HCT116 (cell line): ENCODE data around the gene ZFYVE27. TPM values are rescaled to one million over a fixed set of nuclear protein-coding genes. Genes with fewer than 3 reads are reported as not detected.

Experiments
- ATAC-seq: fragments of 200-7000 bp; cut with Tn5 transposase; 2 replicates; pipeline ENCODE4 v1.9.1; 2020; ENCODE audit warnings: mild to moderate bottlenecking, moderate library complexity
- BruUV-seq: library from RNA; stranded (reverse); fragments of 400-500 nt; replicated peaks from 2 replicates; lab custom pipeline; 2021; lab: Mats Ljungman, UMichigan
- CTCF ChIA-PET: fragments of 300-600 bp; sonication (Branson Sonifier 250); formaldehyde crosslinking; loops from one replicate; lab custom pipeline; 2021; ENCODE audit warnings: antibody characterized with exemption; lab: Charles Lee
- POLR2A ChIA-PET: fragments of 300-600, 350-600 bp; sonication (Branson Sonifier 250); formaldehyde crosslinking; loops from one replicate; lab custom pipeline; 2021; ENCODE audit warnings: antibody characterized with exemption; lab: Charles Lee
- RAD21 ChIA-PET, 2 experiments: fragments of 300-600 bp; sonication (Branson Sonifier 250); formaldehyde crosslinking; loops; one replicate each; lab custom pipeline; 2023; ENCODE audit warnings: low total read pairs in 2 of 2; ENCODE audit not compliant: uncharacterized antibody in 2 of 2, unreplicated experiment in 2 of 2, low non-redundant PET in 1 of 2; lab: Charles Lee
- DNase-seq: peaks from one replicate; pipeline ENCODE4 v3.0.0-alpha.2; 2010; ENCODE audit warnings: low read depth, low spot score
- H2AFZ ChIP-seq: fragments of 200-600 bp; shearing (Covaris generic), sonication (generic); 2 replicates; pipeline ENCODE4 v1.6.1; 2017; ENCODE audit warnings: low read depth, mixed run types, mixed read lengths, antibody characterized with exemption, low read length; ENCODE audit not compliant: poor library complexity, severe bottlenecking
- H3K27ac ChIP-seq: 2 replicates; pipeline ENCODE4 v1.5.1; 2012; ENCODE audit warnings: low read depth, low read length
- H3K27me3 ChIP-seq: fragments of 200-600 bp; sonication (generic); 2 replicates; pipeline ENCODE4 v1.6.1; 2016; ENCODE audit warnings: mixed run types, low read length, mixed read lengths; ENCODE audit not compliant: insufficient read depth
- H3K36me3 ChIP-seq, 2 experiments: fragments of 200-500 bp in 1 of 2; fragments of 200-600 bp in 1 of 2; sonication (Bioruptor generic) in 1 of 2; sonication (generic) in 1 of 2; 2 replicates each; pipeline versions ENCODE4 v1.5.1 to v1.6.1; 2014 to 2016; ENCODE audit warnings: low read length in 2 of 2, inconsistent platforms in 1 of 2, mixed read lengths in 1 of 2, mixed run types in 1 of 2; ENCODE audit not compliant: insufficient read depth in 2 of 2, control insufficient read depth in 1 of 2
- H3K4me1 ChIP-seq, 2 experiments: fragments of 200-600 bp in 1 of 2; sonication (generic) in 1 of 2; 2 replicates each; pipeline versions ENCODE4 v1.5.1 to v1.6.1; 2012 to 2017; ENCODE audit warnings: low read length in 2 of 2, inconsistent platforms in 1 of 2, mild to moderate bottlenecking in 1 of 2, mixed read lengths in 1 of 2, mixed run types in 1 of 2, moderate library complexity in 1 of 2; ENCODE audit not compliant: insufficient read depth in 2 of 2, control insufficient read depth in 1 of 2
- H3K4me2 ChIP-seq: fragments of 200-600 bp; sonication (generic); 2 replicates; pipeline ENCODE4 v1.6.1; 2017; ENCODE audit warnings: mixed run types, low read length, mixed read lengths
- H3K4me3 ChIP-seq, 2 experiments: fragments of 200-600 bp in 1 of 2; sonication (generic) in 1 of 2; replicated peaks in 1 of 2; 2 replicates each; pipeline ENCODE4 v1.5.1; 2011 to 2016; ENCODE audit warnings: low read length in 2 of 2, control low read depth in 1 of 2, low read depth in 1 of 2, mild to moderate bottlenecking in 1 of 2, mixed read lengths in 1 of 2, mixed run types in 1 of 2
- H3K79me2 ChIP-seq: fragments of 200-600 bp; sonication (generic); 2 replicates; pipeline ENCODE4 v1.6.1; 2017; ENCODE audit warnings: mild to moderate bottlenecking, mixed run types, low read length, moderate library complexity, mixed read lengths; ENCODE audit not compliant: insufficient read depth
- H3K9ac ChIP-seq: fragments of 200-600 bp; sonication (generic); 2 replicates; pipeline ENCODE4 v1.6.1; 2016; ENCODE audit warnings: low read length, mixed read lengths
- H3K9me2 ChIP-seq: fragments of 200-600 bp; sonication (generic), shearing (Covaris generic); 2 replicates; pipeline ENCODE4 v1.6.1; 2017; ENCODE audit warnings: mixed run types, mild to moderate bottlenecking, moderate library complexity; ENCODE audit not compliant: insufficient read depth
- H3K9me3 ChIP-seq, 2 experiments: fragments of 200-500 bp in 1 of 2; fragments of 200-600 bp in 1 of 2; sonication (Bioruptor generic) in 1 of 2; sonication (generic) in 1 of 2; 2 replicates each; pipeline ENCODE4 v1.6.1; 2014 to 2017; ENCODE audit warnings: low read length in 2 of 2, mixed read lengths in 2 of 2, inconsistent platforms in 1 of 2, low read depth in 1 of 2, mild to moderate bottlenecking in 1 of 2, mixed run types in 1 of 2, moderate library complexity in 1 of 2; ENCODE audit not compliant: control insufficient read depth in 1 of 2, insufficient read depth in 1 of 2
- H4K20me1 ChIP-seq: fragments of 200-600 bp; sonication (generic), shearing (Covaris generic); 2 replicates; pipeline ENCODE4 v1.6.1; 2017; ENCODE audit warnings: mixed run types, mild to moderate bottlenecking, moderate library complexity; ENCODE audit not compliant: insufficient read depth
- CBX3 ChIP-seq: IDR thresholded peaks from 2 replicates; pipeline ENCODE4 v1.6.1; 2012; ENCODE audit warnings: low read depth
- CEBPB ChIP-seq: IDR thresholded peaks from 2 replicates; pipeline ENCODE4 v1.6.1; 2012; ENCODE audit warnings: low read depth
- ELF1 ChIP-seq: IDR thresholded peaks from 2 replicates; pipeline ENCODE4 v1.6.1; 2012; ENCODE audit warnings: low read depth, borderline replicate concordance
- EZH2 ChIP-seq: fragments of 200-600 bp; sonication (generic); IDR thresholded peaks from 2 replicates; pipeline ENCODE4 v1.6.1; 2017; ENCODE audit warnings: antibody characterized with exemption, mixed run types
- EZH2phosphoT487 ChIP-seq: fragments of 200-600 bp; IDR thresholded peaks from 2 replicates; pipeline ENCODE4 v1.6.1; 2018; ENCODE audit warnings: antibody characterized with exemption, borderline replicate concordance
- FOSL1 ChIP-seq: IDR thresholded peaks from 2 replicates; pipeline ENCODE4 v1.6.1; 2012; ENCODE audit warnings: low read depth
- MAX ChIP-seq: IDR thresholded peaks from 2 replicates; pipeline ENCODE4 v1.6.1; 2012
- POLR2AphosphoS5 ChIP-seq: IDR thresholded peaks from 2 replicates; pipeline ENCODE4 v1.6.1; 2011; ENCODE audit warnings: mild to moderate bottlenecking, low read depth, low read length, moderate library complexity
- RAD21 ChIP-seq: IDR thresholded peaks from 2 replicates; pipeline ENCODE4 v1.6.1; 2012; ENCODE audit warnings: low read depth, mild to moderate bottlenecking
- SIN3A ChIP-seq: IDR thresholded peaks from 2 replicates; pipeline ENCODE4 v1.6.1; 2012; ENCODE audit warnings: low read depth
- SP1 ChIP-seq: IDR thresholded peaks from 2 replicates; pipeline ENCODE4 v1.6.1; 2012; ENCODE audit warnings: low read depth
- SRF ChIP-seq: IDR thresholded peaks from 2 replicates; pipeline ENCODE4 v1.6.1; 2012; ENCODE audit warnings: low read depth
- TCF7L2 ChIP-seq: IDR thresholded peaks from 2 replicates; pipeline ENCODE4 v1.7.0; 2011; ENCODE audit warnings: borderline replicate concordance, inconsistent platforms; ENCODE audit not compliant: insufficient read depth, insufficient read length; ENCODE audit errors: extremely low read depth
- YY1 ChIP-seq: IDR thresholded peaks from 2 replicates; pipeline ENCODE4 v1.6.1; 2011; ENCODE audit warnings: low read length, low read depth, moderate library complexity, mild to moderate bottlenecking; ENCODE audit not compliant: insufficient replicate concordance; ENCODE audit errors: extremely low read depth
- ZFX ChIP-seq: fragments of 450-650 bp; IDR thresholded peaks from 2 replicates; pipeline ENCODE4 v1.6.1; 2017
- ZNF274 ChIP-seq: fragments of 200-500 bp; sonication (Bioruptor generic); IDR thresholded peaks from 2 replicates; pipeline ENCODE4 v1.6.1; 2014; ENCODE audit warnings: mild to moderate bottlenecking, low read depth, low read length, inconsistent platforms
- intact Hi-C: fragments of 100-400 bp; cut with micrococcal nuclease; formaldehyde crosslinking; loops from 2 replicates; pipeline ENCODE4 v1.10.0; 2022
- total RNA-seq: library from RNA; stranded (reverse); gene quantifications from one replicate; pipeline ENCODE4 v1.2.1, GENCODE V29; 2021; ENCODE audit not compliant: unreplicated experiment
- TF ChIP-seq, protein P1 (sequence below): IDR thresholded peaks from 2 replicates; pipeline ENCODE4 v1.6.1; 2011; ENCODE audit warnings: mild to moderate bottlenecking, low read length, moderate library complexity; ENCODE audit not compliant: insufficient replicate concordance; ENCODE audit errors: extremely low read depth

The ZFYVE27 gene
- total RNA-seq, 1 experiment from 2014 or later = 28.4 TPM

DNA sequence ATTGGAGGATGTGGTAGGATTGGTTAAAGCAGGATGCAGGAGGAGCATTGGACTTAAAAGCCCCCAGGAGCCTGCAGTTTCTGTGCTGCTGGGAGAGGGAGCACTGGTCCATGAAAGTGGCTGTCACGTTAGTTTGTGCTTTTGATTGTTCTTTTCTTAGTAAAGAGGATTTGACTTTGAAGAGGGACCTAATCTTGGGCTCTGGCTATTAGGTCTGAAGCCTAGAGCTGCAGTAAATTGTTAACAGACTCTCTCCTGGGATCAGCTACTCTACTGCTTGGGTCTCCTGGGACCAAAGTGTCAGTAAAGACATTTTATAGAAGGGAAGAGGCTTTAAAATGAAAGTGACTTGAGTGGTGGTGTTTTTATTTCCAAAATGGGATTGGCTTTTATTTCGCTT is 3.7 kb downstream of the ZFYVE27 start:
- H4K20me1 ChIP-seq = no peaks in the 10 kb centered on the region
- H3K27me3 ChIP-seq = no peaks in the 10 kb centered on the region
- H3K36me3 ChIP-seq = peaks cover 32 to 46% of the 10 kb centered on the region in 2 experiments; a peak in 3 of 4 replicates
- no peak overlapping the region for H2AFZ ChIP-seq
- H3K4me1 ChIP-seq = peaks cover 9 to 19% of the 10 kb centered on the region in 2 experiments
- TF ChIP-seq FOSL1 = no peak
- TF ChIP-seq SIN3A = no peak
- no peak for TF ChIP-seq CBX3
- no peak for TF ChIP-seq ZNF274
- no peak for TF ChIP-seq POLR2AphosphoS5
- no peak for TF ChIP-seq EZH2phosphoT487
- TF ChIP-seq EZH2 = no peak
- TF ChIP-seq MAX = no peak
- no peak for TF ChIP-seq YY1
- TF ChIP-seq TCF7L2 = no peak
- RAD21 ChIA-PET = no interaction called here
- no TSS peak for BruUV-seq
- intact Hi-C loops = no loop called here
- CTCF ChIA-PET = no interaction called here
- no peak for DNase-seq
- H3K79me2 ChIP-seq = peaks cover 73% of the 10 kb centered on the region
- no peak for ATAC-seq
- no peak overlapping the region for H3K4me3 ChIP-seq
- no peaks in the 10 kb centered on the region for H3K9me3 ChIP-seq
- no peak overlapping the region for H3K4me2 ChIP-seq
- H3K27ac ChIP-seq = no peak overlapping the region
- no peaks in the 10 kb centered on the region for H3K9me2 ChIP-seq
- POLR2A ChIA-PET = no interaction called here
- no peak overlapping the region for H3K9ac ChIP-seq

DNA sequence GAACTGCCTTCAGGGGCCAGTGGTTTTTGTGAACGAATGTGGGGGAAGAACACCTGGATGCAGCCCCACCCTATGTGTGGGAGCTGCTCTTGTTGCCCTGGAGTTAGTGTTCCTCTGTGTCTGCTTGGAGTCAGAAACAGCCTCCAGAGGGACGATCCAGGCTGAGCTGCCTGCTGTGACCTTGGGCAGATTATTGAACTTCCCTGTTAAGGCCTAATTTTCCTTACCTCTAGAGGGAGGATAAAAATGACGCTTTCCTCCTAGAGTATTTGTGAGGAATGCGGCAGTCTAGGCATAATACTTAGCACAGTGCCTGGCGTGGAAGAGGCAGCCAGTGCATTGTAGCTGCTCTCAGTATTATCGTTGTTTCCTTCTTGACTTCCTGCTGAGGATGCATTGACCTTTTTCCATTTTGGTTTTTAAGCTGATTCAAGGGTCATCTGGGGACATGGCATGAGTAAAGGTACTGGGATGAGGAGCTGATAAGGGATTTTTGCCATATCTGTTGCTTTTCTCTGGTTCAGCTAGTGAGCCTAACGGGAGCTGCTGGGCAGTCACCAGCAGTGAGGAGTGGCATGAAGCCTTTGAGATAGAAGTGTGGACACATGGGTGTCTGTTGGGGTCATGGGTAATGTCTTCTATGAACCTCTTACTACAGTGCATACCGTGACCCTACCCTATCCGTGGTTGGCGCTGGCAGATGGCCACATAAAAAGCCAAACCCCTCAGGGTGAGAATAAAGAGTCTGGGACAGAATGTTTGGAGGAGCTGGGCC is 6.4 kb downstream of the ZFYVE27 start:
- Histone ChIP-seq H3K4me3 (no peak overlapping the region), H4K20me1 (no peaks in the 10 kb centered on the region), H3K36me3 (peaks cover 54 to 63% of the 10 kb centered on the region in 2 experiments; a peak in 3 of 4 replicates), H3K4me2 (no peak overlapping the region), H3K9me3 (no peaks in the 10 kb centered on the region), H3K79me2 (peaks cover 67% of the 10 kb centered on the region), H3K27ac (no peak overlapping the region), H3K9ac (no peak overlapping the region), H3K9me2 (no peaks in the 10 kb centered on the region), H3K27me3 (no peaks in the 10 kb centered on the region), H2AFZ (no peak overlapping the region), H3K4me1 (peaks cover 3 to 4% of the 10 kb centered on the region in 2 experiments)
- DNase-seq (no peak), ATAC-seq (no peak)
- BruUV-seq = no TSS peak
- RAD21 ChIA-PET = no interaction called here
- POLR2A ChIA-PET = interaction anchor here (1.1 kb wide), 1 partner anchor 146 kb away, joined by 7 read pairs; no protein-coding TSS in a partner anchor
- no peak for TF ChIP-seq RAD21
- TF ChIP-seq ELF1 = no peak
- no peak for TF ChIP-seq CBX3
- no peak for TF ChIP-seq YY1
- TF ChIP-seq EZH2 = no peak
- TF ChIP-seq CEBPB = no peak
- TF ChIP-seq SP1 = no peak
- TF ChIP-seq SRF = no peak
- TF ChIP-seq SIN3A = no peak
- no peak for TF ChIP-seq ZFX
- TF ChIP-seq, protein P1, sequence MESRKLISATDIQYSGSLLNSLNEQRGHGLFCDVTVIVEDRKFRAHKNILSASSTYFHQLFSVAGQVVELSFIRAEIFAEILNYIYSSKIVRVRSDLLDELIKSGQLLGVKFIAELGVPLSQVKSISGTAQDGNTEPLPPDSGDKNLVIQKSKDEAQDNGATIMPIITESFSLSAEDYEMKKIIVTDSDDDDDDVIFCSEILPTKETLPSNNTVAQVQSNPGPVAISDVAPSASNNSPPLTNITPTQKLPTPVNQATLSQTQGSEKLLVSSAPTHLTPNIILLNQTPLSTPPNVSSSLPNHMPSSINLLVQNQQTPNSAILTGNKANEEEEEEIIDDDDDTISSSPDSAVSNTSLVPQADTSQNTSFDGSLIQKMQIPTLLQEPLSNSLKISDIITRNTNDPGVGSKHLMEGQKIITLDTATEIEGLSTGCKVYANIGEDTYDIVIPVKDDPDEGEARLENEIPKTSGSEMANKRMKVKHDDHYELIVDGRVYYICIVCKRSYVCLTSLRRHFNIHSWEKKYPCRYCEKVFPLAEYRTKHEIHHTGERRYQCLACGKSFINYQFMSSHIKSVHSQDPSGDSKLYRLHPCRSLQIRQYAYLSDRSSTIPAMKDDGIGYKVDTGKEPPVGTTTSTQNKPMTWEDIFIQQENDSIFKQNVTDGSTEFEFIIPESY = no peak
- CTCF ChIA-PET = no interaction called here
- intact Hi-C loops = no loop called here
